NCI-H82 treated with DMSO at 0.1 percent for 48 hours (cell line): ENCODE results near the gene SLC30A2.

Source experiments
- DNase-seq: peaks from one replicate; lab custom pipeline; 2025; ENCODE audit not compliant: unreplicated experiment; lab: John Stamatoyannopoulos, UW

Gene SLC30A2

DNA sequence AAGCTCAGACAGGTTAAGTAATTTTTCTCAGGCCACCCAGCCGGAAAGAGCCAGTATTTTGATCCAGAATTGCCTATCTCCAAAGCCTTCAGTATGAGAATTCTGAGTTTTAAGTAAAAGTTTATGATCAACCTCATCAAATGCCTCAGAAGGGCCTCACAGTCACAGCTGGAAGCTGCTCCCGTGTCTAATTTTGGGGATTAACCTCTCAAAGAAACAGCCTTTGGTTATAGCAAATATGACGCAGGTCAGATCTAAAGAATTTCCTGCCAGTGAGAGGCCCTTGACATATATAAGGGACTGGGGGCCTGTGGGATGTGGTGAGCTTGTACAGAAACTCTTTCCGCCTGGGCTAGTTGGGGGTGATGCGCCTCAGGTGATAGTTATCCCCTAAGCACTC lies 22.1 kb downstream of the SLC30A2 start:
- DNase-seq: no peak

GRCh38 chr1:26023009-26023408 lies 22.9 kb downstream of the SLC30A2 start:
- DNase-seq: no peak

GRCh38 chr1:26022404-26022779 lies 23.5 kb downstream of the SLC30A2 start:
- no peak for DNase-seq

DNA sequence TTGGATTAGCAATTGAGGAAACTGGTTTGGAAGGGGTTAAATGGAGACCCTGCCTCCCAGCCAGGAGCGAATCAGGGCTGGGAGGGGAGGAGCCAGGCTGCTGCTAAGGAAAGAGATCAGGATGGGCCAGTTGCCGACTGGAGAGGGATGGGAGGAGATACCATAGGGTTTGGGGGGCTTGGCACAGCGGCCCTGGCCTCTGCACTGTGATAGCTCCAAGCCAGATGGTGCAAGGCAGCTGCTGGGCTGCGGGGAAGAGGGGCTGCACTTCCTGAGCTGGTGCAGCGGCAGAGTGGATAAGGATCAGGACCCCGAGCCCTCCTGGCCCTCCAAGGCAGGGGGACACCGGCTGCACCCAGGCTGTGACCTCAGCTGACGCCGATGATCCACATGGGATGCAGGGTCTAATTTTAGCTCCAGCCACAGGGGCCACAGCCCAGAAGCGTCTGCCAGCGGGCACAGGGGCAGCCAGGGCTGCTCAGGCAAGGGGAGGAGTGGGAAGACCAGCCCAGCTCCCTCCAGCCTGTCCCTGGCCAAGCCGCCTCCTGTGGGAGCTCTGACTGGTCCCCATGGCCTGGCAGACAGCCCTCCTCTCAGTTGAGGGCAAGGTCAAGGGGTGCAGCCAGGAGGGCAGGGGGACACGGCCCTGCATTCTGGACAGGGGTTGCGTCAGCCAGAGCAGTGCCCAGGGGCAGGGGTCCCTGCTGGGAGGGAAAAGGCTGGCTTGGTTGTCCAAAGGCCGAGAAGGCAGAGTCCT lies 24.1 kb downstream of the SLC30A2 start, which contains the start of gene EXTL1:
Gene EXTL1 (plus strand): TSS at position 129 of the 757 bp plus-strand sequence. CDS start 872 bp downstream, outside the sequence.
- DNase-seq: peak; percentile 96

- no peak for DNase-seq
Observed at GRCh38 chr1:26020941-26021646, 24.8 kb downstream of the SLC30A2 start.

DNA sequence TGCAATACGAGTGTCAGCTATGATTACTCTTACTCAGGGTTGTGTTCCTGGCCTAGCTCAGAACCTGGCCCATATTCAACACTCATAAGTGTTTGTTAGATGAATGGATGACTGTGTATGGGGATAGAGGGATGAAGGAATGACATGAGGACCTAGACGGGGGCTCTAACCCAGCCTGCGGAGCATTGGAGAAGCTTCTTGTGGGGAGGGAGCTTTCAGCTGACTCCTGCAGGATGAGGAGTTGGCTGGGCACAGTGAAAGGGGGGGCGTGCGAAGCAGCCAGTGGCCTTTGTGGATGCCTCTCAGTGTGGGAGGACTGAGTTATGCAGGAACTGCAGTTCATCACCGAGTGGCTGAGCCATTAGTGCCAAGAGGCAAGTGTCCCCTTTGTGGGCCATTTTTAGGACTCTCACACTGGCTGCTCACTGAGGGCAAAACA lies 25.6 kb downstream of the SLC30A2 start:
- no peak for DNase-seq

DNA sequence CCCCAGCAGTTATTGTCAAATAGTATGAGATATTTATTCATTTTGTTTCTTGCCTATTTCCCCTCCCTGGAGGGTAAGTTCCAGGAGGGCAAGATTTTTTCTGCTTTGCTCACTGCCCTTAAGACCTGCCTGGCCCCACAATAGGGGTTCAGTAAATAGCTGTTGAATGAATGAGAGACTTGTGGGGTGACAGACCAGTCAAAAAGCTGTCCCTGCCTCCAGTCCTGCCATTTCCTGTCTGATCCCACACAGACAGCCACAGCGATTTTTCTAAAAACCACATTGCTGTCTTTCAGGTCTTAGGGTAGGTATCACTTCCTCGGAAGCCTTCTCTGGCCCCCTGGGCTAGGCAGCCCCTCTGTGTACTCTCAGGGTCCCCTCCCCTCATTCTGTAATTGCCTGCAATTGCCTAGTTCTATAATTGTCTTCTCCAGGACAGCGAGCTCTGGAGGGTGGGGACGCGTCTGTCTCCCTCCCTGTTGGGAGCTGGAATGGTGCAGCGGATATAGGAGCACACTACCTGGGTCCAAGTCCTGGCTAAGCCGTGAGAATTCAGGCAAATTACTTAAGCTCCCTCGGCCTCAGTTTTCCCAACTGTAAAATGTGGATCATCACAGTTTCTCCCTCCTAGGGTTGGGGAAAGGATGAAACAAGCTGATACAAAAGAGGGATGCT lies 26.1 kb downstream of the SLC30A2 start:
- no peak for DNase-seq

DNA sequence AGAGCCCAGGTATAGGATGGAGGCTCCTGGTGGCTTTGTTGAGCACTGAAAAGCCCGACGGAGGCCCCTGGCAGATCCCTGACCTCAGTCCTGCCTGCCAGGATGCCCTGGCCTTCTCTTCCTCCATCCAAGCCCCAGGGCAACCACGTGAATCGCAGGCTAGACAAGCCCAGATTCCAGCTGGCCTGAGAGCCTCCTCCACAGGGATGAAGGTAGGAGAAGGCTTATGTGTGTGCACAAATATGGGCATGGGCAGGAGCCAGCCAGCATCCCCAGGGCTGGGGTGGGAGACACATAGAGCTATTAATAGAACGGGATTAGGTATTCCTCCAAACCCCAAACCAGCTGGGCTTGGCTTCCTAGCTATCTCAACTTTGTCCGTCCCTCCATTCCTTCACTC lies 28.3 kb downstream of the SLC30A2 start:
- DNase-seq: peak; percentile 36

- DNase-seq: no peak
Observed at GRCh38 chr1:26016953-26017545, 28.9 kb downstream of the SLC30A2 start.

- DNase-seq: peak; percentile 70
Observed at GRCh38 chr1:26016258-26016952, 29.5 kb downstream of the SLC30A2 start.

DNA sequence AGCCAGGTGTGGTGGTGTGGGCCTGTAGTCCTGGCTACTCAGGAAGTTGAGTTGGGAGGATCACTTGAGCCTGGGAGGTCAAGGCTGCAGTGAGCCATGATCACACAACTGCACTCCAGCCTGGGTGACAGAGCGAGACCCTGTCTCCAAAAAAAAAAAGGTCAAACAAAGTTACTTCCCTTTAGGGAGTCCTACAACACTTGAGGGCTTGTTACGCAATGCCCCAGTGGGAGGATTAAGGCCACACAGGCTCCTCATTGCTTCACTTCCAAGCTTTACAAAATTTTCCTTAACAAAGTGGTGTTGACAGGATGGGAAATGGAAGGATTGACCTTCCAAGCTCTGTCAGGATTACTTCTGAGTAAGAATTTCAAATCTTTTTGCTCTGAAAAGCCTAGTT lies 30.6 kb downstream of the SLC30A2 start:
- DNase-seq: no peak

- no peak for DNase-seq
Observed at GRCh38 chr1:26014179-26014578, 31.7 kb downstream of the SLC30A2 start.

DNA sequence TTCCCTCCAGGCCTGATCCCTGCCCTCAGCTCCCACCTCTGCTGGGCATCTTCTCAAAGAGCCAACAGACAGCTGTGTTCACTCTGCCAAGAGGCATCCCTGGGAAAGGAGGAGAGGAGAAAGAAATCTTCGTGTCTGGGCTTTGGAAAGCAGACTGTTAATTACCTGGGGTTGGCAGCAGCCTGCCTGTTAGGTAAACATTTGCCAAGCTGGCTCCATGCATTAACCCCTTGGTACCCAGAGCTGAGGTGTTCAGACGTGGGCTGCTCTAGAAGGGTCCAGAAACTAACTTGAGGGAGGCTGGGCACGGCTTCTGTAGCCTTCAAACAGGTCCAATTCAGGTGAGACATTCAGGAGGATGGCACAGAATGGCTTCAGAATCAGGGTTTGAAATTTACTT lies 33.1 kb downstream of the SLC30A2 start:
- no peak for DNase-seq

GRCh38 chr1:26010825-26011224 lies 35.1 kb downstream of the SLC30A2 start:
- no peak for DNase-seq

DNA sequence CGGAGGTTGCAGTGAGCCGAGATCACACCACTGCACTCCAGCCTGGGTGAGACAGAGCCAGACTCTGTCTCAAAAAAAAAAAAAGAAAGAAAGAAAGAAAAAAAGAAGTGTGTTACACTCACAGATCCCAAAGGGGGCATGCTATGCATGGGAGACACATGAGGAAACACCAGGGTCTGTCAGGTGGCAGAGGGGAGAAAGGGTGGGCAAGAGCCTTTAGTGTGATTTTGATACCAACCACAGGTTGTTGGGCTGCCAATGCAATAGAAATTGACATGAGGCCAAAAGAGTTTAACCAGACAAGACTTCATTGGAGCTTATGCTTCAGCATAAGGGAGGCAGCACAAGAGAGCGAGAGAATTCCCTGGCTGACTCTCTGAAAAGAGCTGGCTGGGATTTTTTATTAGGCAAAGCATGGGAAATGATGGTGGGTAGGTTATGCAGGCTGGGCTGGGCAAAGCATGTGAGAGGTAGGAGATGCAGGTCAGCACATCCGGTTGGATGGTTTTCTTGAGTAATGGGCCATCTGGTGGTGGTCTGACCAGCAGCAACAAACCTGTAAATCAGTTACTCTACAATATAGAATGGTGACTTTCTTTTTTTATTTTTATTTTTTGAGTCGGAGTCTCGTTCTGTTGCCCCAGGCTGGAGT lies 36.0 kb downstream of the SLC30A2 start:
- peak; percentile 29 for DNase-seq

DNA sequence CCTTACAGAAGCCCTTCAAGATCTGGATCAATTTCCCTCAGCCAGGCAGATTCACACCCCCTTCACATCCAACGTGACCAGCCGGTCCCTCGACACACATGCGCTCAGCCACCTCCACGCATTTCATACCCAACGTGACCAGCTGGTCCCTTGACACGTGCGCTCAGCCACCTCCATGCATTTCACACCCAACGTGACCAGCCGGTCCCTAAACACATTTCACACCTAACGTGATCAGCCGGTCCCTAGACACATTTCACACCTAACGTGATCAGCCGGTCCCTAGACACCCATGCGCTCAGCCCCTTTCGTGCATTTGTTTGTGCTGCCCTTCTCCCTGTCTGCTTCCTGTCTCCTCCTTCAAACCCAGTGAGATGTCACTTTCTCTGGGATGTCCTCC lies 39.2 kb downstream of the SLC30A2 start:
- DNase-seq: no peak

DNA sequence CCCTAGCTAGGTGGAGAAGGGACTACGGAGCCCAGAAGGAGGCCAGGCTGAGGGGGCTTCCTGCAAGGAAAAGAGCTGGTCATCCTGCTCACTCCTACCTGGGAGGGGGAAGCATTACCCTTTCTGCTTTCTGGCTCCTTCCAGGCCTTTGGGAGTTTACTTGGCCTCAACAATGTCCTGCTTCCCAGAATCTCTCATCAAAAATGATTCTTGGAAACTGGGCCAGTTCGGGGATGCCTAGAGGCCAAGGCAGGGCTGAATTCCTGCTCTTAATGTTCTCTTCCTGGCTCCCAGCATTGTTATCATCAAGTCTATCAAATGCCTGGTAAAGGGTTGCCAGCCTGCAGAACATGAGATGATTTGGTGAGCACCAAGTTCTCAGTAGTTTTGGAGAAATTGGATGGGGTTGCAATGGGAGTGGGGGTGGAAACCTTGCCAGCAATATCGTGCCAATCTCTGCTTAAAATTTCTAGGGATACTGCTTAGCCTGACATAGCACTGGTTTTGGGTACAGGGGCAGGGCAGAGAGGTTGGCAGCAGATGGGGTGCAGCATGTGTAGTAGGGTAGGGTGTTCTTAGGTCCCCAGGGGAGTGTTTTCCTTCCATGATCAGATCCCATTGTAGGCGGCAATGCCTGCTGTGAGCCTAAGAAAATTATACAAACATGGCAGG lies 40.3 kb downstream of the SLC30A2 start:
- no peak for DNase-seq

GRCh38 chr1:26003756-26004155 lies 42.2 kb downstream of the SLC30A2 start:
- DNase-seq: no peak

DNA sequence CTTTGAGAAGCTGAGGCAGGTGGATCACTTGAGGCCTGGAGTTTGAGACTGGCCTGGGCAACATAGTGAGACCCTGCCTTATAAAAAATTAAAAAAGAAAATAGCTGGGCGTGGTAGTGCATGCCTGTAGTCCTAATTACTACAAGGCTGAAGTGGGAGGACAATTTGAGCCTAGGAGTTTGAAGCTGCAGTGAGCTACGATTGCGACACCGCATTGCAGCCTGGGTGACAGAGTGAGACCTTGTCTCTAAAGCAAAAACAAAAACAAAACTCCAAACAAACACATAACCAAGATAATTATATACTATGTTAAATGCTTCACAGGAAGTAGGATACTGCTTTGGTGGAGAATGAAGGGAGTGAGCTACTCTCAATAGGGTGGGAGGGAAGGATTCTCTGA lies 42.7 kb downstream of the SLC30A2 start:
- DNase-seq: no peak
